ENCODE measurements around the gene BCO2. TPM values are rescaled to one million over a fixed set of nuclear protein-coding genes. Genes with fewer than 3 reads are reported as not detected.

BCO2 gene, protein sequence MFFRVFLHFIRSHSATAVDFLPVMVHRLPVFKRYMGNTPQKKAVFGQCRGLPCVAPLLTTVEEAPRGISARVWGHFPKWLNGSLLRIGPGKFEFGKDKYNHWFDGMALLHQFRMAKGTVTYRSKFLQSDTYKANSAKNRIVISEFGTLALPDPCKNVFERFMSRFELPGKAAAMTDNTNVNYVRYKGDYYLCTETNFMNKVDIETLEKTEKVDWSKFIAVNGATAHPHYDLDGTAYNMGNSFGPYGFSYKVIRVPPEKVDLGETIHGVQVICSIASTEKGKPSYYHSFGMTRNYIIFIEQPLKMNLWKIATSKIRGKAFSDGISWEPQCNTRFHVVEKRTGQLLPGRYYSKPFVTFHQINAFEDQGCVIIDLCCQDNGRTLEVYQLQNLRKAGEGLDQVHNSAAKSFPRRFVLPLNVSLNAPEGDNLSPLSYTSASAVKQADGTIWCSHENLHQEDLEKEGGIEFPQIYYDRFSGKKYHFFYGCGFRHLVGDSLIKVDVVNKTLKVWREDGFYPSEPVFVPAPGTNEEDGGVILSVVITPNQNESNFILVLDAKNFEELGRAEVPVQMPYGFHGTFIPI
- total RNA-seq = 0.65 and 1.9 TPM in 2 replicates

DNA sequence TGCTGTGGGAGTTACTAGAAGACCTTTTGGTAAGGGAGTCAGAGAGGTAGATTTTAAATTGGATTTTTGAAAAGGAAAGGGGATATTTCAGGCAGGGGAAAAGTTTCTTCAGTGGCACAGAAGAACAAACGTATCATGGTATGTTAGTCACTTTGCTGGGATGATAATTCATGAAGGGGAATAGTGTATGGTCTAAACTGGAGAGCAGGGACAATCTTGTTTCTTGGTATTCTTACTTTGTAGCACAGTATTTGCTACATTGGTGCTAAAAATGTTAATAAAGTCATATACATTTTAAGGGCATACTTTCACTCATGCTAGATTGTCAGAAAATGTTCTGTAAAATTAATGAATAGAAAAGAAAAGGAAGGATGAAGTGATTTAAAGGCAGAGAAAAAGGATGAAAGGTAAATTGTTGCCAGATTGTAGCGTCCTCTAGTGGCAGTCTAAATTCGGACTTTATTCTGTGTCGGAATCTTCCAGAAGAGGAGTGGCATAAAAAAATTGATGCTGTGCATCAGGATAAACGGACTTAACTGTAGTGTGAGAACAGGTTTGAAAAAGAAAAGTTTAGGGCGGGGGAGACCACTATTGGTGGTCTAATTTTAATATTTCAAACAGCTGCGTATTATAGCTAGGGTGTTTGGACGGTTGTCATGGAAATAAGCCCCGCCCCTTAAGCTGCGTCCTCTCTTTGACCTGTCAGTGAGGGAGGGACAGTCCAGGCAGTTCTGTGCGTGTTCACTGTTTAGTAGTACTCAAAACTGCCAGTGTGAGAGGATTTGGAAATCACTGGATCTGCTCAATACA is at the start of gene BCO2:
Gene BCO2, plus strand, starts transcription at position 724 of the 810 bp plus-strand sequence. CDS start 90 bp downstream, outside the sequence.

DNA sequence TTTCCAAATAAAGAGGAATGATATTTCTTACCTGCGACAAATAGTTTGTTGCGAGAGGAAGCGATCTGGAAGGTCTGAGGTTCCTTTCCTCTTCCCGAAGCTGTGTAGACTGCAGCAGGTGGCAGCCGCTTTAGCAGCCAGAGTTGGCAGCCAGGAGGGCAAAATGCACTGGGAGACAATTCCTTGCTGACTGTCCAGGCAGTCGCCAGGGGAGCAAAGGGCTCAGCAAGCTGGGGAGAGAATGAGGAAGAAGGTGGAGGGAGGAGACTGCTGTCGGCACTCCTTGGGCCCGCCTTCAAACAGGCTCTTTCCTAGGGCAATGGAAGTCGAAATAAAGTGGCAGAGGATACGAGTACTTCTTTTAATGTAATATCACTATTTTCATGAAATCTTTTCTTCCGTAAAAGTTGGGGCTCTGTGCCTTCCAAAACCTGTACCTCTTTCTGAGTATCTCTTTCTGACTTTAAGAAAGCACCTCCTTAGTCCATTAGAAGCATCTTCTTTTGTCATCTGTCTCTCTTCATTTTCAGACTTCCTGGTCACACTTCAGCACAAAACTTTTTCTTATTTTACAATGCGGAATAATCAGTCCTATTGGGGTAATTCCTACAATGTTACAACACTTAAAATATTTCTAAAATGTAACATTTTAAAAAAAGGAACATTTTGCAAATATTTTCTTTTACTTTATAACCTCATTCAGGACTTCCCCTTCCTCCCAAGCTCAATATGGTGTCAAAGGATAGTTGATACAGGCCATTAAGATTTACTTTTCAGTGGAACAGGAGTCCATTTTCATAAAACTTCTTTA is 11.2 kb upstream of the BCO2 start, which contains the start of gene IL18:
Gene IL18, minus strand, starts transcription at position 220 of the 811 bp plus-strand sequence. CDS start 9,041 bp downstream, outside the sequence.

DNA sequence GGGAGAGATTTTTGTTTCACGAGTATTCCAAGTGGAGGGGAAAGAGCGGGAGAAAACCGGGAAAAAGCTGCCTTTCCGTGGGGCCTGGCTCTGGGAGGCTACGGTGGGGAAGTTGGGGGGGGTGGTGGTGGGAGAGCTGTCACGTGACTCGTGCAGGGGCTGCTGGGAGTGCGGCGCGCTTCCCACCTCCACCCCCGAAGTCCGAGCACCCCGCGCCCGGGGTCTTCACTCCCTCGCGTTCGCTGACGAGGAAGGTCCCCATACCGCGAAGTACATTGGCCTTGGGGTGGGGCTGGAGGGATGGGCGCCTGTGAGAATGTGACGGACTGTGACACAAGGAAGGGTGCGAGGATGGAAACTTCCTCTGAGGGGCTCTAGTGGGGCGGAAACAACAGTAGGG is 8.2 kb upstream of the BCO2 start, which contains the start of gene TEX12:
Gene TEX12, plus strand, starts transcription at position 228 of the 400 bp plus-strand sequence. CDS start 1,897 bp downstream, outside the sequence.

DNA sequence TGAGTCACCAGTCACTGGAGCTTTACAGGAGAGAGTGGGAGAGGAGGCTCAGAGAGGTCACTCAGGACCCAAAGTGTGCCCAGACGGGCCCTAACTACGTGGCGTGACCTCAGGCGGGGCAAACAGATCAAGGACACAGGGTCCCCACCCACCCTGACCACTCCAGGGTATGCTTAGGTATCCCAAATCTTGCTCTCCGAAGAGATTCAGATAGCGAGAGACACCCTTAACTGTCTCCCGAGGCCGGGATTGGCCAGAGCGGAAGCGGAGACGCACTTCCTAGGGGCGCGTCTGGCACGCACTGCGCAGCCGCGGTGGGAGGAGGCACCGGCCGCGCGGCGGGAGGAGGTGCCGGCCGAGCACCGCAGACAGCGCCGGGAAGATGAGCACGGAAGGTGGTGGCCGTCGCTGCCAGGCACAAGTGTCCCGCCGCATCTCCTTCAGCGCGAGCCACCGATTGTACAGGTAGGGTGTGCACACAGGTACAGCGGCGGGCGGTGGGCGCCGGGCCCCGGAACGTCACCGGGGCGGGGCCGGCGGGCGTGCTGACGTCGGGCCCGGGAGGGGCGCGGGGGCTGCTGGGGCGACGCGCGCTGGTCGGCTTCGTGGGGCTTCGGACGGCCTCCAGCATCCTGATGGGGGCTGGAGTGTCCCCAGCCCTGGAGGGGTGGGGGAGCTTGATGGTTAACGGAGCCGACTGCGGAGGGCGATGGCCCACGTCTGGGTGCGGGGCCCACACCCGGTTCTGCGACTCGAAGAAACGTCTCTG is 50.9 kb downstream of the BCO2 start, which contains the start of gene PTS:
Gene PTS, plus strand, starts transcription at position 367 of the 769 bp plus-strand sequence. Its CDS starts 16 bp downstream, at position 383.

DNA sequence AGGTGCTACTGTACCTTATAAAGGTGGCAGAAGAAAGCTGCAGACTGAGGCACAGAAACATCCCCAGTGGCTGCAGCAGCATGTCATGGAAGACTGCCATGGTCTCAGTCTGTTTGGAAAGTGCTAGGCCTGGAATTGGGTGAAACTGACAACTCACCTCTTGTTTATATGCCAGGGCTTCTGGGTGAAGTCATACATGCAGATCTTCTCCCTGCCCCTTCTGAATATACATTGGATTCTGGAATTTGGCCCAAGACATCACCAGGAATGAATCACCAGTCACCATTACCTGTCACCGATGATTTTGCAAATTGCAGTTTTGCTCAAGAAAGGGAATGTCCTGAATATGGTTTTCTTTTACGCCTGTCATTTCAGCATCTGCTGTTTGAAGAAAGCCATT is 85.2 kb downstream of the BCO2 start, which contains the start of gene PLET1:
Gene PLET1, minus strand, starts transcription at position 371 of the 400 bp plus-strand sequence. Its CDS starts 271 bp downstream, at position 100.

Other genes with a start within 250 kb of the BCO2 start
- 7.7 and 18.3 TPM in 2 replicates for gene DIXDC1, start 238.2 kb upstream of the BCO2 start, total RNA-seq
- 21.9 and 30.6 TPM in 2 replicates for gene DLAT, start 150.1 kb upstream of the BCO2 start, total RNA-seq
- gene PIH1D2, start 101.5 kb upstream of the BCO2 start, total RNA-seq = 0.63 and 0.97 TPM in 2 replicates
- 9.6 and 14.7 TPM in 2 replicates for gene NKAPD1, start 101.2 kb upstream of the BCO2 start, total RNA-seq
- gene TIMM8B, start 88.8 kb upstream of the BCO2 start, total RNA-seq = 75.5 and 81.9 TPM in 2 replicates
- 137 and 142 TPM in 2 replicates for gene SDHD, start 88.6 kb upstream of the BCO2 start, total RNA-seq
- gene IL18, start 11.4 kb upstream of the BCO2 start, total RNA-seq = 0.13 and 0.16 TPM in 2 replicates
- gene TEX12, start 8.1 kb upstream of the BCO2 start, total RNA-seq = not detected in 2 replicates
- 20.7 and 32.2 TPM in 2 replicates for gene PTS, start 50.9 kb downstream of the BCO2 start, total RNA-seq
- not detected in 2 replicates for gene PLET1, start 85.3 kb downstream of the BCO2 start, total RNA-seq

All from bladder microvascular endothelial cell (primary cell).